ENCODE results near the gene ARF3.
"Not testable (repeated sequence)": the region's sequence is repeated elsewhere in the genome, so short reads cannot be mapped to it uniquely, and the experiment has no call there.

ARF3 gene

DNA sequence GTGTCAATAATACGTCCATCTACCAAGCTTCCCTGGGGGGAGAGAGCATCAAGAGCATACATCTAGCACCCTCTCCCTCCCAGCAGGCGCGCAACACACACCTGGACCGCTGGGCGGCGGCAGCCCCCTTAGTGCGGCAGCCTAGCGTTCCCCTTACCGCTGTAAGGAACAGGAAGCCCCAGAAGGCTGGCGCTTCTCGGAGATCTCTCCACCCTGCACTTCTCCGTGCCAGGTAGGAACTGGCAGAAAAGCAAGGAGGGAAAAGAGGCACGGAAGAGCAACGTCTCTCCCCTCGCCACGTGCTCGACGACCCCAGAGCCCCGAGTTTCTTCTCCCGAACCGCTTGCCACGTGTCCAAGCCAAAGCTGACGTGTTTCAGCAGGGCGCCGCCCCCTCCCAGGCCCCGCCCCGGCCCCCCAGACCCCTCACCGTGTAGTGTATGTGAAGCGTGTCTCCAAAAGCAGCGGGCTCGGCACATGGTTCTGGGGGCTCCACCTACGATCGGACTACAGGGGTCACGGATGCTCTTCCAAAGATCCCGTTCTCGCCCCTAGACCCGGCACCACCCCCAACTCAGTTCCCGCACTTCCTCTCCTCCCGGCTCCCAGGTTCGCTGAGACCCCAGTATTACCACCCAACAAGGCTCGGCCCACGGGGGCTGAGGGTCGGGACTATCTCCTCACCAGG is 32.5 kb downstream of the ARF3 start:
- DNase-seq: no peak

DNA sequence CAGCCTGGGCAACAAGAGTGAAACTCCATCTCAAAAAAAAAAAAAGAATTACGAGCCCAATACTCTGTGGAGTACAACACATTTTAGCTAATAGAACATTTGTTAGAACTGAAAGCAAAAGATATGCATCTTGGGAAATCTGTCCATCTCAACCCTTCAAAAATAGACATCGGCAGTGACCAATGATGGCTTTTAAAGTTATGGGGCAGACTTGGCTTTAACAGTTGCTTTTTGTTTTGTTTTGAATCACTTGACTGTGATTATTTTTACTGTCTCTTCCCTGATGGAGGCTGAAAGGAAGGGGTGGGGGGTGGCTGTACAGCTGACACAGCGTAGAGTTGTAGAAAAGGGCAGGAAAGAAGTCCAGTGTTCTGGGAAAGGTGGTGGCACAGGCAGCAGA is 34.2 kb downstream of the ARF3 start:
- DNase-seq: no peak

DNA sequence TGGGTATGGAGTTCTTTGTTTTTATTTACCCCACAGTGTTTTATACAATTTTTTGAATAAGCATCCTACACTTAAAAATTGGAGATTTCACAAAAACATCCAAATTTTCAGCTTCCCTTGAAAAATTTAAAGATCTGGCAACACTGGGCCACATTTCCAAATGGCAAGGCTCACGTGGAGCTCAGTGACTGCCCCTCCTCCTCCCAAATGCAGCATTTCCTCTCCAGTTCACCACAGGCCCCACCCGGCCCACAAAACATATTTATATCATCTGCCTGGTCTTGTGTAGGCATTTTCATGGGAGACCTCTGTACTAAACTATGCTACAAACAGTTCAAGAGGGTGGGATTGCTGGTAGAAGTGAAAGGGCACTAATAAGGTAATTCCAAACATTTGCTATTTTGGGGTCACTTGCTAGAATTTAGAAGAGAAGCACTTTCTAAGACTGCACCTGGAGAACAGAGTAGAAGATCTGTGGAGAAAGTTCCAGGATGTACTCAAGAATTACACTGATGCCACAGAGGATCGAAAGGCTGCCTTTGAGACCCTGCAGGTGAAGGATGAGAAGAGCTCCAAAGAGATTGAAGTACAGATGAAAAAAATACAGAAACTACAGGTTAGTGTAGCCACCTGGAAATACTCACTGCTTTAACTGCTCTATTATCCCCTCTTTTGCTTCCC is 39.3 kb downstream of the ARF3 start:
- DNase-seq: no peak

DNA sequence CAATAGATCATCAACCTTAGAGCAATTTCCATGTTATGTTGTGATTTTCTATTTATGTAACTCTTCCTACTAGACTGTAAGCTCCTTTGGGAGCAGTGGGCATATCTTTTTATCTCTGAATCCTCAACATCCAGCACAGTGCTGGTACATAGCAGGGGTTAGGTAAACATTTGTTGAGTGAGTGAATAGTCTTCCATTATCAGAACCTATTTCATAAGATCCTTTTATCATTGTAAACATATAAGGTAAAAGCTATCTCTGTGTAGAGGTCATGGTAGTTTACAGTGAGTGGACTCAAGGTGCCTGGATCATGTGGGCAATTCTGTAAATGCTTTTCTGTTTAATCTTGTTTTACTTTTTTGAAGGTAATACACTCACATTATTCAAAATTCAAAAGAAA is 47.1 kb downstream of the ARF3 start:
- DNase-seq: no peak

DNA sequence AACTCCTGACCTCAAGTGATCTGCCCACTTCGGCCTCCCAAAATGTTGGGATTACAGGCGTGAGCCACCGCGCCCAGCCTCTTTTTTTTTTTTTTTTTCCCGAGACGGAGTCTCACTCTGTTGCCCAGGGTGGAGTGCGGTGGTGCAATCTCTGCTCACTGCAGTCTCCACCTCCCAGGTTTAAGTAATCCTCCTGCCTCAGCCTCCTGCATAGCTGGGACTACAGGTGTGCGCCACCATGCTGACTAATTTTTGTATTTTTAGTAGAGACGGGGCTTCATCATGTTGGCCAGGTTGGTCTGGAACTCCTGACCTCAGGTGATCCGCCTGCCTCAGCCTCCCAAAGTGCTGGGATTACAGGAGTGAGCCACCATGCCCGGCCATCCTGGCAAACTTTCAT is 47.6 kb downstream of the ARF3 start:
- not testable (repeated sequence) for DNase-seq

DNA sequence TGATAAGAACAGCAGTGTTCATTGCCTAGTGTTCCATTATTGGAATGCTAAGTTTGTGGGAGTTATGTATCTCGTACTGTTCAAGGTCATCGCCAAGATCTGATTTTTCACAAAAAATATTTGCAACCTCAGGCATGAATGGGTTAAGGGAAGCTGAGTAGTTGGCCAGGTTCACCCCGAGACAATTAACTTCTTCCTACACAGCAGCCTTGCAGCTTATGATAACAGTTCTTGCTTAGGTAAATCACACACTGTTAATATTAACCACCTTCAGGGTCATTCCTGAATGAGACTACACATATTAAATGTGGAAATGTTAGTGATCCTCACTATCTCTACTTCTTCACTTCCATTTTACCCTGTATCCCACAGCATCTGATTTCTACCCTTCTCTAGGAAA is 50.0 kb downstream of the ARF3 start:
- no peak for DNase-seq

DNA sequence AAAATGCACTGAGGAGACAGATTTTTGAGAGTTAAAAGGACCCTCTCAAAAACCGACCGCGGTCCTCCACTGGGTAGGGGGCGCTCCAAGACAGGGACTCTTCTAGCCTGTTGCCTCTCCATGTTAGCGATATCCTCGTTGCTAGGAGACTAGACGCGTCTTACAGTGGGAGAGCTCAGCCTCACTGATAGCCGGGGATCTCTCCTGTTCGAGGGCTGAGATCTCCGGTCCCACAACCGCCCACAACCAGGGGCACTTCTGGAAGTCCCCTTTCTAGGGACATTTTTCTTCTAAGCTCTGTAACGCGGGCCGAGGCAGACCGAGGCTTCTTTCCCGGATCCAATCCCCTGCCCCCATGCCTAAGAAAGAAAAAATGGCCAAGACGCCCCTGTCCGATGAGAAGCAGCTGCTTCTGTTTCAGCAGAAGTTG is 53.3 kb downstream of the ARF3 start:
- DNase-seq: no peak

DNA sequence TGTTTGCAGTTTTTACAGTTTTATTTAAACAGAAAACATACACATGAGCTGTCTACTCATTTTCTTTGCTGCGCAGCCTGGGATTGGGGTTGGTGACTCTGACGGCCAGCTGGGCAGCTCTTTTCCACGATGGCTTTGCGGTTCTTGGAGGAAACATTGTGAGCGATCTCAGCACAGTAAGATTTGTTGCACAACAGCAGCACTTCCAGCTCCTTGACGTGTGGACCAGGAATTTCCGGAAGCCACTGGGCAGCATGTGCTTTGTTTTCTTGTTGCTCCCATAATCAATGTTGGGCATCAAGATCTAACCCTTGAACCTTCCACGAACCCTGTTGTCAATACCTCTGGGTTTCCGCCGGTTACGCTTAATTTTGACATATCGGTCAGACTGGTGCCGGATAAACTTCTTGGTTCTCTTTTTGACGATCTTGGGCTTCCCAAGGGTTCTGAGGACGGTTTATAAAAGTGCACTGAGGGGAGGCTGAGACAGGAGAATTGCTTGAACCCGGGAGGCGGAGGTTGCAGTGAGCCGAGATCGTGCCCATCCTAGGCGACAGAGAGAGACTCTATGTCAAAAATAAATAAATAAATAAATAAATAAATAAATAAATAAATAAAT is 53.8 kb downstream of the ARF3 start:
- no peak for DNase-seq

DNA sequence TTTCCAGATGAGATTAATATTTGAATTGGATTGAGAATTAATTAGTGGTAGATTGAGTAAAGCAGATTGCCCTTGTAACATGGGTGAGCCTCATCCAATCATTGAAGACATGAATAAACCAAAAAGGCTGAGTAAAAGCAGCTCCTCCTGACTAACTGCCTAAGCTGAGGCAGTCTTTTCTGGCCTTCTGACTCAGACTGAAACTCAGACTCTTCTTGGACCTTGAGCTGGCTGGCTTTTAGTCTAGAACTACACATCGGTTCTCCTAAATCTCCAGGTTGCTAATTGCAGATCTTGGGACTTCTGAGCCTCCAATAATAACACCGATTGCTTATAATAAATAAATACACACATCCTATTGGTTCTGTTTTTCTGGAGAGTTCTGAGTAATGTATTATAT is 56.0 kb downstream of the ARF3 start:
- no peak for DNase-seq

DNA sequence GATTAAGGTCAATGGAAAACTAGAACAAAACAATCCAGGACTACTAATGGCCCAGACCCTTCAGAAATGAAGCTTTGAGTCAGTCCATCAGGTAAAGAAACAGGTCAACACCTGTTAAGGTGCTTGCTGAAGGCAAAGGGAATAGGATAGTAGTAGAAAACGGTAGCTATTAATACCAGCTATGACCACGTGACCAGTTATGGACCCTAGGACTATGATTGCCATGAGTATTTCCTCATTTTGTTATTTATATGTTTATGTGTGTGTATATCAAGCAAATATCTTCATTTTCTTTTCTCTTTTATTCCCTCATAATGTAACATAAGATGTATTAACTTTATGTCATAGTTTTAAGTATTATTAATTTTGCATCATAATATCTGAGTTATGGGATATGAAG is 57.6 kb downstream of the ARF3 start:
- DNase-seq: no peak

DNA sequence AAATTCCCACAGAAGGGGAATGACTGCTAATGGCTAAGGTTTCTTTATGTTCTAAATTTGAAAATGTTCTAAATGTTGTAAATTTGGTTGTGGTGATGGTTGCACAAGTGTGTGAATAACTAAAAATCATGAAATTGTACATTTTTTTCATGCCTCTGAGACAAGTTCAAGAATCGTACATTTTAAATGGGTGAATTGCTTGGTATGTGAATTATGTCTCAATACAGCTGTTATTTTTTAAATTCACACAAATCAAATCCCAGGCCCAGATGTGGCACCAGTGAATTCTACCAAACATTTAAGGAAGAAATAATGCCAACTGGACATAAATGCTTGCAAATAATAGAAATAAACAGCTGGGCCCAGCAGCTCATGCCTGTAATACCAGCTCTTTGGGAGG is 63.0 kb downstream of the ARF3 start:
- DNase-seq: no peak

DNA sequence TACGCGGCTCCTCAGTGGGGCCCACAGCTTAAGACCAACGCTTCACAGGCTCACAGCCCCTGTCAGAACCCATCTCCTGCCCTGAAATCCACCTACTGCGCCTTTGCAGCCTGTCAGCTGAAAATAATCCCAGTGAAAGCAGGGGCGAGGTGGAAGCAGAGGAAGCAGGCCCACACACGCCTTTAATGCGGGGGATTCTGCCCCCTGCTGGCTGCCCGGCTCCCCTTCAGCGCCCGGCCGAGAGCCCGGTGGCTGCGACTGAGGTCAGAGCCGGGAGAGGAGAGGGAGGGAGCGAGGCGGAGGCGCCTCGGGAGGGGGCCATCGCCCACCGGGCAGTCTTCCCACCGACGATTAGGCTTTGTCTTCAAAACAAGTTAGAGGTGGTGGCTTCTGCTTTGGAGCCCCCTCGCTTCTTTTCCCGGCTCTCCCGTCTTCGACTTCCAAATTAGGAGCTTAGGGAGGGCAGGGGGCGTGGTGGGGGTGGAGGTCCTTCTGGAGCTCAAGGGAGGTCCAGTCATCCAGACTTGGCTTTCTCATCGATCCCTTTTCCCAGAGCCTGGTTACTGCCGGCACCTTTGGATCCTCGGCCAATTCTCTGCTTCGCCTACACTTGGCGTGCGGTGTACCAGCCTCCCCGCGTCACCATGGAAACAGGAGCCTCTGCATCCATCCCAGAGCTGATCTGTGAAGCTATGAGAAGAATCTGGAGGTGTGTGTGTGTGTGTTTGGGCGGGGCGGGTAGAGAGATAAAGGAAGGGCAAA is 66.4 kb downstream of the ARF3 start:
- peak; percentile 42 to 71 for DNase-seq

DNA sequence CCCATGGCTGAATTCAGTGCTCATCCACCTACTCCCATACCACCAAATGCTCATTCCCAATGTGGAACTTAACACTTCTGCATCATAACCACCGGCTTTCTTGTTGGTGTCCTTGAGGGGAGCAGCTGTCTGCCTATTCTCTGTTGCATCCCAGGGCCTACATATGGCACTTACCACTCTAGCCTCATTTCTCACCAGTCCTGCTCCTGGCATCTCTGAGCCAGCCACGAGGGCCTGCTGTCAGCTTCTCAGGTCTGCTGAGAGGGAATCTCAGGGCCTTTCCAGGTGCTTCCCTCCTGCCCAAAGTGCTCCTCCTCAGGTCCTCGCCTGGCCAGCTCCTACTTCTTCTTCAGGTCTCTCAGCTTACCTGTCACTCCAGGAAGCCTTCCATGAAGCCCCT is 67.6 kb downstream of the ARF3 start:
- no peak for DNase-seq

Measured in cerebellar nuclear complex (tissue), 1 donor.